Measurements from ENCODE around the gene REXO1.

Gene REXO1

GRCh38 chr19:1780272-1780958, 67.9 kb downstream of the REXO1 start:
- TF ChIP-seq FOXP2 (optimal IDR thresholded peaks at IDR 0.05; ENCODE audit: borderline replicate concordance, extremely low read depth, extremely low read length, insufficient read depth), result no peak
- no peak for TF ChIP-seq TAF1 (IDR thresholded peaks at IDR 0.05; ENCODE audit: borderline replicate concordance, insufficient read depth, low read length)
- TF ChIP-seq POLR2AphosphoS5 (IDR thresholded peaks at IDR 0.05; ENCODE audit: low read depth, low read length), result no peak

GRCh38 chr19:1779574-1779973, 68.7 kb downstream of the REXO1 start:
- TF ChIP-seq FOXP2 (optimal IDR thresholded peaks at IDR 0.05; ENCODE audit: borderline replicate concordance, extremely low read depth, extremely low read length, insufficient read depth) (no peak), REST (IDR thresholded peaks at IDR 0.05; ENCODE audit: insufficient read depth in 1 of 2, low read depth in 2 of 2, low read length in 2 of 2) (no peak), POLR2AphosphoS5 (IDR thresholded peaks at IDR 0.05; ENCODE audit: low read depth, low read length) (no peak), TAF1 (IDR thresholded peaks at IDR 0.05; ENCODE audit: borderline replicate concordance, insufficient read depth, low read length) (no peak), SIN3A (IDR thresholded peaks at IDR 0.05; ENCODE audit: borderline replicate concordance, insufficient read depth, low read length) (no peak)

- no peak for TF ChIP-seq SIN3A (IDR thresholded peaks at IDR 0.05; ENCODE audit: borderline replicate concordance, insufficient read depth, low read length)
- TF ChIP-seq REST (IDR thresholded peaks at IDR 0.05; ENCODE audit: insufficient read depth in 1 of 2, low read depth in 2 of 2, low read length in 2 of 2), result no peak
- TF ChIP-seq TAF1 (IDR thresholded peaks at IDR 0.05; ENCODE audit: borderline replicate concordance, insufficient read depth, low read length), result no peak
- TF ChIP-seq FOXP2 (optimal IDR thresholded peaks at IDR 0.05; ENCODE audit: borderline replicate concordance, extremely low read depth, extremely low read length, insufficient read depth), result no peak
- TF ChIP-seq POLR2AphosphoS5 (IDR thresholded peaks at IDR 0.05; ENCODE audit: low read depth, low read length), result no peak
These were observed 71.1 kb downstream of the REXO1 start for GRCh38 chr19:1777149-1777548.

GRCh38 chr19:1776606-1777147, 71.6 kb downstream of the REXO1 start:
- TF ChIP-seq SIN3A (IDR thresholded peaks at IDR 0.05; ENCODE audit: borderline replicate concordance, insufficient read depth, low read length) (no peak), POLR2AphosphoS5 (IDR thresholded peaks at IDR 0.05; ENCODE audit: low read depth, low read length) (no peak), TAF1 (IDR thresholded peaks at IDR 0.05; ENCODE audit: borderline replicate concordance, insufficient read depth, low read length) (no peak), FOXP2 (optimal IDR thresholded peaks at IDR 0.05; ENCODE audit: borderline replicate concordance, extremely low read depth, extremely low read length, insufficient read depth) (no peak)

GRCh38 chr19:1775951-1776605, 72.2 kb downstream of the REXO1 start:
- no peak for TF ChIP-seq FOXP2 (optimal IDR thresholded peaks at IDR 0.05; ENCODE audit: borderline replicate concordance, extremely low read depth, extremely low read length, insufficient read depth)
- no peak for TF ChIP-seq TAF1 (IDR thresholded peaks at IDR 0.05; ENCODE audit: borderline replicate concordance, insufficient read depth, low read length)
- TF ChIP-seq POLR2AphosphoS5 (IDR thresholded peaks at IDR 0.05; ENCODE audit: low read depth, low read length), result no peak
- no peak for TF ChIP-seq REST (IDR thresholded peaks at IDR 0.05; ENCODE audit: insufficient read depth in 1 of 2, low read depth in 2 of 2, low read length in 2 of 2)
- TF ChIP-seq SIN3A (IDR thresholded peaks at IDR 0.05; ENCODE audit: borderline replicate concordance, insufficient read depth, low read length), result no peak

All from PFSK-1 (cell line).